Testis (tissue), 5 donors: ENCODE data around the gene OLR1. TPM values are rescaled to one million over a fixed set of nuclear protein-coding genes. Genes with fewer than 3 reads are reported as not detected.
A peak's percentile ranks its signal among the peaks of the same experiment; 100 is the strongest.
"Not testable (repeated sequence)": the region's sequence is repeated elsewhere in the genome, so short reads cannot be mapped to it uniquely, and the experiment has no call there.

Experiments
- DNase-seq: peaks from one replicate; pipeline ENCODE4 v3.0.0-alpha.2; 2019
- H3K27ac ChIP-seq, 2 donors: fragments of 200-600 bp; sonication (generic); one replicate each; pipeline ENCODE4 v1.5.1; 2019
- H3K27me3 ChIP-seq: fragments of 200-600 bp; sonication (generic); one replicate; pipeline ENCODE4 v1.5.1; 2019
- H3K36me3 ChIP-seq: fragments of 200-600 bp; sonication (generic); one replicate; pipeline ENCODE4 v1.5.1; 2017; ENCODE audit warnings: low read depth; ENCODE audit errors: missing control alignments
- H3K4me1 ChIP-seq: fragments of 200-600 bp; sonication (generic); one replicate; pipeline ENCODE4 v1.5.1; 2019
- H3K4me3 ChIP-seq, 2 donors: fragments of 200-600 bp; sonication (generic); one replicate each; pipeline ENCODE4 v1.5.1; 2017 to 2019
- H3K9me3 ChIP-seq: fragments of 200-600 bp; sonication (generic); one replicate; pipeline ENCODE4 v1.5.1; 2017
- POLR2A ChIP-seq: fragments of 450-650 bp; IDR thresholded peaks from one replicate; pipeline ENCODE4 v1.6.1; 2017; ENCODE audit warnings: antibody characterized with exemption, mild to moderate bottlenecking, moderate library complexity
- WGBS, 2 donors: methylation state at CpG; one replicate each; pipeline ENCODE4 v1.1.5; 2018; 5-methylcytosine and 5-hydroxymethylcytosine counted together
- intact Hi-C: fragments of 100-400 bp; cut with DNase I; formaldehyde crosslinking; loops from one replicate; pipeline ENCODE4 v1.15.1; 2023; ENCODE audit warnings: low total_unique reads
- long read RNA-seq, 2 donors: transcript quantifications; one replicate each; lab custom pipeline, GENCODE V29; 2026
- polyA plus RNA-seq: library from polyadenylated mRNA; stranded (reverse); fragments of 350-450 nt; fragmentation: Illumina TruSeq; extraction: RNeasy Lipid Tissue Mini Kit (QIAGEN cat#74804); gene quantifications from one replicate; pipeline ENCODE4 v1.2.3, GENCODE V29; 2014; ENCODE audit warnings: low read depth, low replicate concordance; ENCODE audit not compliant: insufficient read depth
- total RNA-seq, 2 donors: library from RNA; depleted of rRNA; stranded (reverse); fragments of >200 nt; gene quantifications; one replicate each; pipeline ENCODE4 v1.2.3, GENCODE V29; 2016
- TF ChIP-seq, protein P1 (sequence below), 3 experiments: fragments of 450-650 bp in 2 of 3; fragments of 200-600 bp in 1 of 3; sonication (generic) in 1 of 3; IDR thresholded peaks; one replicate each; pipeline ENCODE4 v1.5.1; 2016 to 2019; ENCODE audit warnings: antibody characterized with exemption in 3 of 3, mild to moderate bottlenecking in 2 of 3, moderate library complexity in 1 of 3

The OLR1 gene
- 1 to 10 TPM in 1 of 2 donors, under 1 TPM in 1; 0.87 to 2.5 TPM for total RNA-seq
- 5.9 TPM for polyA plus RNA-seq
- long read RNA-seq, donor 1: 0 reads
- long read RNA-seq, donor 2: 0 reads

- WGBS, 2 donors: 81 to 87% methylated on average over 7 of the region's 7 CpGs
- intact Hi-C loops: no loop called here
- Histone ChIP-seq H3K4me1 (no peaks in the 10 kb centered on the region), H3K4me3 (no peak within 1 kb of the TSS), H3K9me3 (no peaks in the 10 kb centered on the region), H3K27ac (no peak within 1 kb of the TSS), H3K27me3 (no peaks in the 10 kb centered on the region), H3K36me3 (no peaks in the 10 kb centered on the region)
- TF ChIP-seq, protein P1, sequence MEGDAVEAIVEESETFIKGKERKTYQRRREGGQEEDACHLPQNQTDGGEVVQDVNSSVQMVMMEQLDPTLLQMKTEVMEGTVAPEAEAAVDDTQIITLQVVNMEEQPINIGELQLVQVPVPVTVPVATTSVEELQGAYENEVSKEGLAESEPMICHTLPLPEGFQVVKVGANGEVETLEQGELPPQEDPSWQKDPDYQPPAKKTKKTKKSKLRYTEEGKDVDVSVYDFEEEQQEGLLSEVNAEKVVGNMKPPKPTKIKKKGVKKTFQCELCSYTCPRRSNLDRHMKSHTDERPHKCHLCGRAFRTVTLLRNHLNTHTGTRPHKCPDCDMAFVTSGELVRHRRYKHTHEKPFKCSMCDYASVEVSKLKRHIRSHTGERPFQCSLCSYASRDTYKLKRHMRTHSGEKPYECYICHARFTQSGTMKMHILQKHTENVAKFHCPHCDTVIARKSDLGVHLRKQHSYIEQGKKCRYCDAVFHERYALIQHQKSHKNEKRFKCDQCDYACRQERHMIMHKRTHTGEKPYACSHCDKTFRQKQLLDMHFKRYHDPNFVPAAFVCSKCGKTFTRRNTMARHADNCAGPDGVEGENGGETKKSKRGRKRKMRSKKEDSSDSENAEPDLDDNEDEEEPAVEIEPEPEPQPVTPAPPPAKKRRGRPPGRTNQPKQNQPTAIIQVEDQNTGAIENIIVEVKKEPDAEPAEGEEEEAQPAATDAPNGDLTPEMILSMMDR (IDR thresholded peaks at IDR 0.05): no peak
- TF ChIP-seq POLR2A: no peak
- no peak for DNase-seq
Observed at GRCh38 chr12:10171973-10172728, at the start of gene OLR1. TSS of gene OLR1 (minus strand) at chr12:10172132. CDS start at chr12:10172077, 55 bp downstream.

DNA sequence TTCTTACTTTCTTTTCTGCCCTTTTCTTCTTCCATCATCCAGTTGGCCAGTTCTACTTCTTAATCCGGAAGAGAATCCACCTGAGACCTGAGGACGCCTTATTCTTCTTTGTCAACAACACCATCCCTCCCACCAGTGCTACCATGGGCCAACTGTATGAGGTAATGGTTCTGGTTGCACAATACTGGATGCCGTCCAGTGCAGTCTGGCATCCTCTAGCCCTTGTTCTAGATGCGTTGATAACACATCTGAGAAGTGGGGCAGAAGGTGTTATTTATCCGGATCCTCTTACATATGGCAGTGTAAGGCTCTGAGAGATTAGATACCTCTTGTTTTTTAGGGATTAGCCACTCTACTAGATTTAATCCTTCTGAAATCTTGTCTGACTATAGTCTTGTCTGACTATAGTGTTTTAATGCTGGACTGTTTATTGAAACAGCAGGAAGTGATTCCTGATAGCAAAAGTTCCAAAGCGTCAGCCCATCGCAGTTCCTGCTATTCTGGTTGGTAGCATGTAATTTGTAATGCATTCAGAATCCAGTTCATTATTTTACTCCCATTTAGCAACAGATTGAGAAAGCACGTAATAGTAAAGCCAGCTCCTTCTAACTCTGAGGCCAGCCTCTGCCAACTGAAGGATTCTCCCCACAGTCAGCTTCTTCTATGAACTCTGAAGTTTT is 48.6 kb upstream of the OLR1 start:
- WGBS, 2 donors: 63 to 65% methylated on average over 8 of the region's 8 CpGs
- TF ChIP-seq, protein P1 (IDR thresholded peaks at IDR 0.05): no peak
- no peak for TF ChIP-seq POLR2A
- H3K36me3 ChIP-seq: no peaks in the 10 kb centered on the region
- no peaks in the 10 kb centered on the region for H3K4me1 ChIP-seq
- no peaks in the 10 kb centered on the region for H3K27me3 ChIP-seq
- no peak overlapping the region for H3K4me3 ChIP-seq
- H3K27ac ChIP-seq: peak overlapping the region in 1 of 2 donors; percentile 46
- H3K9me3 ChIP-seq: no peaks in the 10 kb centered on the region
- DNase-seq: peak; percentile 64
- intact Hi-C loops: no loop called here

GRCh38 chr12:10218021-10218420 is 46.1 kb upstream of the OLR1 start:
- WGBS, 2 donors: 94 to 95% methylated on average over 6 of the region's 6 CpGs
- Histone ChIP-seq H3K27ac (no peak overlapping the region), H3K9me3 (no peaks in the 10 kb centered on the region), H3K4me3 (no peak overlapping the region), H3K27me3 (no peaks in the 10 kb centered on the region), H3K36me3 (no peaks in the 10 kb centered on the region), H3K4me1 (peaks cover 4% of the 10 kb centered on the region)
- TF ChIP-seq POLR2A: no peak
- TF ChIP-seq, protein P1 (IDR thresholded peaks at IDR 0.05): no peak
- DNase-seq: no peak
- intact Hi-C loops: no loop called here

GRCh38 chr12:10215946-10216345 is 44.0 kb upstream of the OLR1 start:
- intact Hi-C loops, H3K4me3 ChIP-seq, H3K27ac ChIP-seq, H3K4me1 ChIP-seq, H3K36me3 ChIP-seq, DNase-seq, H3K27me3 ChIP-seq, H3K9me3 ChIP-seq: not testable (repeated sequence)
- 93 to 95% methylated on average over 13 of the region's 13 CpGs for WGBS, 2 donors

DNA sequence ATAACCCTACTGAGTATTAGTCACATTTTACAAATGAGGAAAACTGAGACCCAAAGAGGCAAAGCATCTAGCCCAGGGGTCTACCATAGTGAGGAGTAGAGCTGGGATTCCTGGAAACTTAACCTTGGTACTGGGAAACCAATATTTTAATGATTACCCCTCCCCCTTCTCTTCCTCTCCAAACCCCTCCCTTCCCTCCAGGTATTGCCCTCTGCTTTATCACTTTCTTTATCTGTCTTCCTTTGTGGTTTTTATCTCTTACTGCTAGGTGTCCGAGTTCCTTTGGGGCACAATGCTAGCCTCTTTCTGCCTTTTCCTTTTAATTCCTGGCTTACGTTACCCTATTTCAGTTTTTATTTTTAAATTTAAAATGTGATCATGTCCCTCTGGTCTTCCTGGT is 43.5 kb upstream of the OLR1 start:
- no peak for TF ChIP-seq POLR2A
- TF ChIP-seq, protein P1 (IDR thresholded peaks at IDR 0.05): no peak
- H3K9me3 ChIP-seq: no peaks in the 10 kb centered on the region
- peaks cover 4% of the 10 kb centered on the region for H3K4me1 ChIP-seq
- no peak for DNase-seq
- no peaks in the 10 kb centered on the region for H3K27me3 ChIP-seq
- WGBS, 2 donors: 59 to 66% methylated on average over 2 of the region's 2 CpGs
- intact Hi-C loops: no loop called here
- H3K4me3 ChIP-seq: no peak overlapping the region
- no peaks in the 10 kb centered on the region for H3K36me3 ChIP-seq
- H3K27ac ChIP-seq: peak overlapping the region in 1 of 2 donors; percentile 100
